ENCODE data around the gene HS2ST1.

The HS2ST1 gene

GRCh38 chr1:87140831-87141540 is 226.6 kb downstream of the HS2ST1 start:
- DNase-seq (ENCODE audit: low read depth), result peak; percentile 11

- DNase-seq (ENCODE audit: low read depth), result no peak
Observed at GRCh38 chr1:87141556-87141955, 227.1 kb downstream of the HS2ST1 start.

GRCh38 chr1:87143413-87144135 is 229.1 kb downstream of the HS2ST1 start:
- no peak for DNase-seq (ENCODE audit: low read depth)

GRCh38 chr1:87144316-87144895 is 230.0 kb downstream of the HS2ST1 start:
- DNase-seq (ENCODE audit: low read depth), result no peak

GRCh38 chr1:87144981-87145380 is 230.5 kb downstream of the HS2ST1 start:
- no peak for DNase-seq (ENCODE audit: low read depth)

- DNase-seq (ENCODE audit: low read depth), result no peak
Observed at GRCh38 chr1:87146538-87146937, 232.1 kb downstream of the HS2ST1 start.

GRCh38 chr1:87146986-87147385 is 232.6 kb downstream of the HS2ST1 start:
- DNase-seq (ENCODE audit: low read depth), result no peak

GRCh38 chr1:87147851-87148250 is 233.4 kb downstream of the HS2ST1 start:
- DNase-seq (ENCODE audit: low read depth), result no peak

GRCh38 chr1:87148661-87149060 is 234.2 kb downstream of the HS2ST1 start:
- no peak for DNase-seq (ENCODE audit: low read depth)

GRCh38 chr1:87149241-87150041 is 235.0 kb downstream of the HS2ST1 start:
- DNase-seq (ENCODE audit: low read depth), result peak; percentile 72

- DNase-seq (ENCODE audit: low read depth), result no peak
Observed at GRCh38 chr1:87150143-87150542, 235.7 kb downstream of the HS2ST1 start.

GRCh38 chr1:87151500-87152421 is 237.3 kb downstream of the HS2ST1 start:
- DNase-seq (ENCODE audit: low read depth), result no peak

GRCh38 chr1:87154384-87154783 is 239.9 kb downstream of the HS2ST1 start:
- DNase-seq (ENCODE audit: low read depth), result no peak

GRCh38 chr1:87155170-87155569 is 240.7 kb downstream of the HS2ST1 start:
- no peak for DNase-seq (ENCODE audit: low read depth)

- no peak for DNase-seq (ENCODE audit: low read depth)
Observed at GRCh38 chr1:87155648-87156047, 241.2 kb downstream of the HS2ST1 start.

- no peak for DNase-seq (ENCODE audit: low read depth)
Observed at GRCh38 chr1:87156124-87156523, 241.7 kb downstream of the HS2ST1 start.

GRCh38 chr1:87159378-87159915 is 245.0 kb downstream of the HS2ST1 start:
- no peak for DNase-seq (ENCODE audit: low read depth)

All from EH (cell line).